HEK293 (cell line): ENCODE results near the gene NAMPT.
"Not testable (repeated sequence)": the region's sequence is repeated elsewhere in the genome, so short reads cannot be mapped to it uniquely, and the experiment has no call there.

Experiments
- CTCF ChIA-PET: fragments of 350-600 bp; formaldehyde crosslinking; extraction: SDS; loops from one replicate; lab custom pipeline; 2021; ENCODE audit warnings: antibody characterized with exemption; lab: Yijun Ruan, JAX
- POLR2A ChIA-PET: fragments of 300-600 bp; formaldehyde crosslinking; extraction: SDS; loops from one replicate; lab custom pipeline; 2020; ENCODE audit warnings: antibody characterized with exemption, inconsistent platforms; lab: Yijun Ruan, JAX
- H3K27ac ChIP-seq: fragments of 200-500 bp; sonication (Bioruptor generic); 2 replicates; pipeline ENCODE4 v1.5.1; 2014; ENCODE audit warnings: low read depth, low read length, control low read depth, inconsistent platforms; ENCODE audit errors: extremely low read depth
- H3K36me3 ChIP-seq, 2 experiments: fragments of 200-500 bp in 1 of 2; sonication (Bioruptor generic) in 1 of 2; 1 replicate in 1 of 2; 2 replicates in 1 of 2; pipeline ENCODE4 v1.5.1; 2014 to 2017; ENCODE audit warnings: inconsistent platforms in 2 of 2, low read length in 2 of 2; ENCODE audit not compliant: control insufficient read depth in 2 of 2, insufficient read depth in 1 of 2
- H3K4me1 ChIP-seq: fragments of 200-500 bp; sonication (Bioruptor generic); 2 replicates; pipeline ENCODE4 v1.5.1; 2014; ENCODE audit warnings: mild to moderate bottlenecking, low read length, inconsistent platforms; ENCODE audit not compliant: control insufficient read depth, insufficient read depth
- H3K4me3 ChIP-seq: 2 replicates; pipeline ENCODE4 v1.5.1; 2011; ENCODE audit warnings: low read depth, mild to moderate bottlenecking, control low read depth, low read length, moderate library complexity
- H3K9me3 ChIP-seq: fragments of 200-500 bp; sonication (Bioruptor generic); 2 replicates; pipeline ENCODE4 v1.5.1; 2014; ENCODE audit warnings: low read depth, low read length, inconsistent platforms; ENCODE audit not compliant: control insufficient read depth, insufficient read depth
- BCL6B ChIP-seq: fragments of 450-650 bp; formaldehyde crosslinking; IDR thresholded peaks from 2 replicates; pipeline ENCODE4 v1.5.1; 2017; ENCODE audit warnings: missing biosample characterization, missing genetic modification characterization
- FEZF1 ChIP-seq: fragments of 450-650 bp; formaldehyde crosslinking; IDR thresholded peaks from 2 replicates; pipeline ENCODE4 v1.5.1; 2016; ENCODE audit warnings: missing biosample characterization, missing genetic modification characterization
- KLF10 ChIP-seq: fragments of 450-650 bp; IDR thresholded peaks from 2 replicates; pipeline ENCODE4 v1.5.1; 2018; ENCODE audit warnings: missing biosample characterization, mild to moderate bottlenecking, missing genetic modification characterization
- RBAK ChIP-seq: fragments of 450-650 bp; formaldehyde crosslinking; IDR thresholded peaks from 2 replicates; pipeline ENCODE4 v1.5.1; 2016; ENCODE audit warnings: missing biosample characterization, missing genetic modification characterization
- SETDB1 ChIP-seq: IDR thresholded peaks from one replicate; pipeline ENCODE4 v1.6.1; 2017; ENCODE audit warnings: mild to moderate bottlenecking, low read length, moderate library complexity, mixed read lengths; ENCODE audit not compliant: insufficient read length
- ZBTB7A ChIP-seq: fragments of 450-650 bp; formaldehyde crosslinking; IDR thresholded peaks from 2 replicates; pipeline ENCODE4 v1.5.1; 2016; ENCODE audit warnings: low read depth, missing biosample characterization, missing genetic modification characterization
- ZBTB8A ChIP-seq: fragments of 450-650 bp; formaldehyde crosslinking; IDR thresholded peaks from 2 replicates; pipeline ENCODE4 v1.5.1; 2016; ENCODE audit warnings: missing biosample characterization, missing genetic modification characterization
- ZNF114 ChIP-seq: fragments of 450-650 bp; formaldehyde crosslinking; IDR thresholded peaks from 2 replicates; pipeline ENCODE4 v1.5.0; 2017; ENCODE audit warnings: missing biosample characterization, missing genetic modification characterization
- ZNF133 ChIP-seq: fragments of 450-650 bp; formaldehyde crosslinking; IDR thresholded peaks from 2 replicates; pipeline ENCODE4 v1.5.1; 2016; ENCODE audit warnings: missing biosample characterization, missing genetic modification characterization
- ZNF140 ChIP-seq: fragments of 450-650 bp; formaldehyde crosslinking; IDR thresholded peaks from 2 replicates; pipeline ENCODE4 v1.5.1; 2016; ENCODE audit warnings: missing biosample characterization, missing genetic modification characterization
- ZNF175 ChIP-seq: fragments of 450-650 bp; formaldehyde crosslinking; IDR thresholded peaks from 2 replicates; pipeline ENCODE4 v1.5.1; 2016; ENCODE audit warnings: missing biosample characterization, missing genetic modification characterization
- ZNF202 ChIP-seq: fragments of 450-650 bp; formaldehyde crosslinking; IDR thresholded peaks from 2 replicates; pipeline ENCODE4 v1.5.1; 2016; ENCODE audit warnings: missing biosample characterization, missing genetic modification characterization, borderline replicate concordance
- ZNF223 ChIP-seq: fragments of 450-650 bp; formaldehyde crosslinking; IDR thresholded peaks from 2 replicates; pipeline ENCODE4 v1.5.1; 2016; ENCODE audit warnings: missing biosample characterization, missing genetic modification characterization
- ZNF23 ChIP-seq: fragments of 450-650 bp; formaldehyde crosslinking; IDR thresholded peaks from 2 replicates; pipeline ENCODE4 v1.5.1; 2016; ENCODE audit warnings: missing biosample characterization, missing genetic modification characterization, borderline replicate concordance
- ZNF248 ChIP-seq: fragments of 450-650 bp; formaldehyde crosslinking; IDR thresholded peaks from 2 replicates; pipeline ENCODE4 v1.5.1; 2017; ENCODE audit warnings: missing biosample characterization, missing genetic modification characterization
- ZNF266 ChIP-seq: fragments of 450-650 bp; formaldehyde crosslinking; IDR thresholded peaks from 2 replicates; pipeline ENCODE4 v1.5.1; 2016; ENCODE audit warnings: missing biosample characterization, missing genetic modification characterization, low read depth
- ZNF416 ChIP-seq: fragments of 450-650 bp; formaldehyde crosslinking; IDR thresholded peaks from 2 replicates; pipeline ENCODE4 v1.5.1; 2016; ENCODE audit warnings: missing biosample characterization, missing genetic modification characterization
- ZNF510 ChIP-seq: fragments of 450-650 bp; formaldehyde crosslinking; IDR thresholded peaks from 2 replicates; pipeline ENCODE4 v1.5.1; 2018; ENCODE audit warnings: mild to moderate bottlenecking, missing genetic modification characterization, missing biosample characterization; ENCODE audit not compliant: insufficient replicate concordance
- ZNF521 ChIP-seq: fragments of 450-650 bp; formaldehyde crosslinking; IDR thresholded peaks from 2 replicates; pipeline ENCODE4 v1.5.1; 2017; ENCODE audit warnings: missing biosample characterization, mild to moderate bottlenecking, missing genetic modification characterization
- ZNF530 ChIP-seq: fragments of 450-650 bp; formaldehyde crosslinking; IDR thresholded peaks from 2 replicates; pipeline ENCODE4 v1.5.1; 2016; ENCODE audit warnings: low read depth, missing biosample characterization, missing genetic modification characterization
- ZNF544 ChIP-seq: fragments of 450-650 bp; formaldehyde crosslinking; IDR thresholded peaks from 2 replicates; pipeline ENCODE4 v1.5.0; 2017; ENCODE audit warnings: missing biosample characterization, missing genetic modification characterization
- ZNF548 ChIP-seq: fragments of 450-650 bp; formaldehyde crosslinking; IDR thresholded peaks from 2 replicates; pipeline ENCODE4 v1.5.1; 2016; ENCODE audit warnings: missing biosample characterization, missing genetic modification characterization

Gene NAMPT

DNA sequence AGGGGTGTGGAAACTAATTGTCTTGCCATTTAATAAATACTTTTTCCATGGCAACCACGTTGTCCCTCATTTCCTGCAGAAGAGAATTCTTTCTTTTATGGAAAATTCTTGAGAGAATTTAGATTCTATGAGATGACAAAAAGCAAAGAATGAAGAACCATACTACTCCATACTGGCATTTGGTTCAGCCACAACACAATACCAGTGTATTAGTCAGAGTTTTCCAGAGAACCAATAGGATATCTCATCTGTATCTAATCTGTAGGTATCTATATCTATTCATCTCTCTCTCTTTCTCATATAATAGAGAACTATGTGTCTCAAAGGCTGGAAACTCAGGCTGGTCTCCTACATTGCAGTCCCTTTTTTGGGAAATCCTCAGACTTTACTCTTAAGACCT lies 44.6 kb upstream of the NAMPT start:
- no peaks in the 10 kb centered on the region for H3K4me1 ChIP-seq
- H3K9me3 ChIP-seq, result no peaks in the 10 kb centered on the region
- H3K27ac ChIP-seq, result no peak overlapping the region
- H3K36me3 ChIP-seq, result no peaks in the 10 kb centered on the region
- TF ChIP-seq ZNF223 (tag by site-specific recombination), result no peak
- no peak for TF ChIP-seq ZBTB8A (tag by site-specific recombination)
- TF ChIP-seq BCL6B (tag by site-specific recombination), result no peak
- TF ChIP-seq ZNF416 (tag by site-specific recombination), result no peak
- no peak for TF ChIP-seq ZNF521 (tag by site-specific recombination)
- TF ChIP-seq ZNF248 (tag by site-specific recombination), result no peak
- no peak for TF ChIP-seq KLF10
- TF ChIP-seq, all 188 proteins: peak for 0
- POLR2A ChIA-PET, result no interaction called here
- no peak overlapping the region for H3K4me3 ChIP-seq
- CTCF ChIA-PET, result no interaction called here

DNA sequence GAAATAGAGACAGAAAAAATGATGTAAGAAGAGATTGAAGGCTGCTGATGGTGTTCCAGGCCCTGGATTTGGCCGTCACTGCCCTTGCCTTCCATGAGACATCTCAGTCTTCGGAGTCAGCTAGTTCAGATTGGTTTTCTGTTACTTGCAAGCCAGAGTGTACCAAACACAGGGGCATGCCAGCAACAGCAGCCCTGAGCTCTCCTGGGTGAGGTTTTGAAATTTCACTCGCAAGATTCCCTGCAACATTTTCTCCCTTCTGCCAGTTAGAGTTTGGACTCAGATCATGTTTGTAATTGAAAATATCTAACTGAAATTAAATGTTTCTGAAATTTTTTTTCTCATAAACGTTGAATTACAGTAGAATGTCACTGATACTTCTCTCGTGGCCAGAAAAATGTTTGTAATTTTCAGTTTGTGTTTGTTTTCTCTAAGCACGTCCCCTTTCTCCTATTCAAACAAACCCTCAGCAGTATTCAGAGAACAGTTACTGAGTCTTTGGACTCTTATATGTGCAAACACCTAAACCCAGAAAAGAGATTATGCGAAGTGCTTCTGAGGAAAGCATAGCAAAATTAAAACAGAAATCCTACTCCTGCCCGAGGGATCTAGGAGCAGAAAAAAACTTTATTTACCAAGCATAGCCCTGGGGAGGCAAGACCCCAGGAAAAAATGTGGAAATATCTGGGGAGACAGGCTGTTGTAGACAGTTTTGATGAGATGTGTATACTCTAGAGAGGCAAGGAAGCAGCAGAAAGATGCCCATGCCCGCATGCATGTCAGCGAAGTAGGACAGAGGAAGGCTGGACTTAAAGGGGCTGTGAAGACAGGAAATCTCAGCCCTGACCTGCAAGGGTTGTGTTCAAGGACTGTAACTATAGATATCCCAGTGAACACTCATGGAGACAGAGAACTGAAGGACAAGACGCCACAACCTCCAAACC lies 43.0 kb upstream of the NAMPT start:
- H3K9me3 ChIP-seq, result no peaks in the 10 kb centered on the region
- no peak overlapping the region for H3K4me3 ChIP-seq
- no peak overlapping the region for H3K27ac ChIP-seq
- H3K4me1 ChIP-seq, result no peaks in the 10 kb centered on the region
- TF ChIP-seq ZNF23 (tag by site-specific recombination), result no peak
- TF ChIP-seq ZNF175 (tag by site-specific recombination), result no peak
- TF ChIP-seq ZNF202 (tag by site-specific recombination), result no peak
- no peak for TF ChIP-seq SETDB1
- TF ChIP-seq FEZF1, result no peak
- no peak for TF ChIP-seq ZNF548
- TF ChIP-seq ZNF510, result no peak
- no peak for TF ChIP-seq ZNF140 (tag by site-specific recombination)
- TF ChIP-seq ZNF114 (tag by site-specific recombination), result no peak
- no peak for TF ChIP-seq ZNF544
- no peak for TF ChIP-seq RBAK (tag by site-specific recombination)
- POLR2A ChIA-PET, result no interaction called here
- H3K36me3 ChIP-seq, result no peaks in the 10 kb centered on the region
- CTCF ChIA-PET, result no interaction called here

DNA sequence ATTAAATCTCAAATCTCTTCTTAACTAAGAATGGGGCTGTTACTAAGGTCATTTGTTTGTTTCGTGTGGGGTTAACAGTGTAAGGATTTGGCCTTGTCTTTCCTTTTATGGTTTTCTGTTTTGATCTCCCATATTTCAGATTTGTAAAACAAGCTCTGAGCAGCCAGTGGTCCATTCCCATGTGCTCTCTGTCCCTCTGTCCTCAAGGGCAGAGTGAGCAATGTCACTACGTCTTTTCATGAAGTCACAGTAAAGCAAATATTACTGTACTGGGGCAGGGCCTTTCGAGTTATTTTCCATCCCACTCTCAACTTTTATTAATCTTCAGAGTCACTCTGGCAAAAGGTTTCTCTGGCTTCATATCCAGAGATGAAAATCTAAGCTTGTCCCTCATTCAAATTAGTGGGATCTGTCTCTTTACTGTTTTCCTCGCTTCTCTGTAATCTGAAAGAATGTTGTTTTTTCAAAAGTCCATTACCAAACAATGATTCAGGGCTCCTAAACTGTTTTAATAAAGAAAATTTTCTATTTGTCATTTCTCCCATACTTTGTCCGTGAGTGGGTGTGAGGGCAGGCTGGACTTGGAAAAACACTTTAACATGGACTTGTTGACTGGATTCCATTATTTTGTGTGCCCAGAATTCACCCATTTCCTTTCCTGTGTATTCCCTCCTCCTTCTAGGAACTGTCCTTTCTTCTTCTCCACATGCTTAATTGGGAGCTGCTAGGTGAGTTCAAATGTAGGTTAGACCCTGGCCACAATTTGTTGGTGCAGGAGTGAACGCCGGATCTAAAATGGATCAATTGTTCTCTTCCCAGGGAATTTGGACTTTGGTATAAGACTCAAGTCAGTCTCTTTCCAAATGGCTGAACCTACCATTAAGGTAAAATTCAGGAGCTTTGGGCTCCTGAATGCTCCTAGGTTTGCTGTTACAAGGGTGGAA lies 42.1 kb upstream of the NAMPT start:
- no peaks in the 10 kb centered on the region for H3K36me3 ChIP-seq
- TF ChIP-seq ZBTB7A (tag by site-specific recombination) (no peak), ZNF544 (no peak), ZNF266 (tag by site-specific recombination) (no peak), RBAK (tag by site-specific recombination) (no peak), ZNF530 (tag by site-specific recombination) (no peak), ZNF133 (tag by site-specific recombination) (no peak)
- ChIA-PET CTCF (interaction anchor here (0.8 kb wide), 1 partner anchor 13 kb away, joined by 3 read pairs; no protein-coding TSS in a partner anchor), POLR2A (no interaction called here)
- no peaks in the 10 kb centered on the region for H3K4me1 ChIP-seq
- H3K4me3 ChIP-seq, result no peak overlapping the region
- H3K27ac ChIP-seq, result no peak overlapping the region
- H3K9me3 ChIP-seq, result no peaks in the 10 kb centered on the region

DNA sequence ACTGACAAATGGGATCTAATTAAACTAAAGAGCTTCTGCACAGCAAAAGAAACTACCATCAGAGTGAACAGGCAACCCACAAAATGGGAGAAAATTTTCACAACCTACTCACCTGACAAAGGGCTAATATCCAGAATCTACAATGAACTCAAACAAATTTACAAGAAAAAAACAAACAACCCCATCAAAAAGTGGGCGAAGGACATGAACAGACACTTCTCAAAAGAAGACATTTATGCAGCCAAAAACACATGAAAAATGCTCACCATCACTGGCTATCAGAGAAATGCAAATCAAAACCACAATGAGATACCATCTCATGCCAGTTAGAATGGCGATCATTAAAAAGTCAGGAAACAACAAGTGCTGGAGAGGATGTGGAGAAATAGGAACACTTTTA lies 39.7 kb upstream of the NAMPT start:
- POLR2A ChIA-PET, H3K4me3 ChIP-seq, H3K9me3 ChIP-seq, H3K27ac ChIP-seq, CTCF ChIA-PET, H3K36me3 ChIP-seq, H3K4me1 ChIP-seq: not testable (repeated sequence)

- H3K4me3 ChIP-seq, H3K27ac ChIP-seq, POLR2A ChIA-PET, H3K36me3 ChIP-seq, H3K9me3 ChIP-seq, H3K4me1 ChIP-seq: not testable (repeated sequence)
- CTCF ChIA-PET, result interaction anchor here (0.6 to 0.7 kb wide), 2 partner anchors 144 to 741 kb away, joined by 3 read pairs; no protein-coding TSS in a partner anchor
Measured at GRCh38 chr7:106320254-106320770, 35.5 kb upstream of the NAMPT start.
